ENCODE data around the gene HEMK1. TPM values are rescaled to one million over a fixed set of nuclear protein-coding genes. Genes with fewer than 3 reads are reported as not detected.

Gene HEMK1
- polyA plus RNA-seq, 2 of the 4 experiments (the other 2 are of a cell fraction), result 4.3 to 4.7 TPM

DNA sequence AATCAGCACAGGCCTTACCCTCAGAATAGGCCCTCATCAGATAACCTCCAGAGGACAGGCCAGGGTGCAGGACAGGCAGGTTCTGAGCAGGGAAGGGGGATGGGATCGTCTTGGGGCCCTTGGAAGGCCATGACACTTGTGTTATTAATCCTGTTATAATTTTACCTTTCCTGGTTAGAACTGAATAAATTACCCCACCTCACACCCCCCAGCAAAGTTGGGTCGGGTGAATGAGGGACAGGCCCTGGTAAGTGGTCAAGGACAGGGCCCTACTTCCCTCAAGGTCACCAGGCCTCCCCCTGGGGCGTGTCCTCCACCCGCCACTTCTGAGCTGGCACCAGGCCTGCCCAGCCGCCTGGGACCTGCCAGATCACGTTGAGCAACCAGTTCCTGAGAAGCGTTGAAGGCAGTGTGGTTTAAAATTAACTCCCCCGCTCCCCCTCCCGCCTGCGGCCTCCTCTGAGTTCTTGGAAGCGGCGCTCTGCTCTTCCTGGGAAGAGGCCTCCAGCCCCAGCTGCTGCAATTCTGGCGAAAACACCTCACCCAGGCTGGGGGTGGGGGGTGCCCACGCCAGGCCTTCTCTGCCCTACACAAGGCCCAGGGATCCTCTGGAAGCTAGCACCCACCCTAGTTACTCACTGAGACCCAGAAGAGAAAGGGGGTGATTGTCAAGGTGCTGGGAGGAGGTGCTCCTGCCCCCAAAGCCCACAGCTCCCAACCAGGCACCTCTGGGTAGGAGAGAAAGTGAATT, 31.7 kb downstream of the HEMK1 start:
- H3K9me3 ChIP-seq, result no peaks in the 10 kb centered on the region
- H3K4me3 ChIP-seq, result peak overlapping the region; percentile 30; the same call in 2 of the 3 replicates
- FAIRE-seq, result no peak
- peak overlapping the region; percentile 91 for H3K4me2 ChIP-seq
- H3K4me1 ChIP-seq, result peaks cover 41% of the 10 kb centered on the region
- CTCF ChIA-PET, result interaction anchor here (1.0 to 18.5 kb wide), 6 partner anchors 10 to 58 kb away, joined by 3 to 375 read pairs (median 6); partner anchors contain the start of genes C3orf18, CISH and HEMK1
- DNase-seq (ENCODE audit: low read depth in 1 of 2, low spot score in 1 of 2), result peak; percentile 81 to 89
- 0% methylated on average over 10 of the region's 14 CpGs for WGBS (ENCODE audit: missing lambda C conversion rate)
- ATAC-seq, result peak; percentile 85 to 91
- H3K27ac ChIP-seq, result peak overlapping the region; percentile 97 to 98
- POLR2A ChIA-PET, result interaction anchor here (0.7 to 1.8 kb wide), 4 partner anchors 11 to 32 kb away, joined by 3 to 8 read pairs (median 4); partner anchors contain the start of genes CISH and HEMK1
- no peak for TF ChIP-seq HOXA7 (CRISPR knock-in tag; IDR thresholded peaks at IDR 0.05)
- no peak for TF ChIP-seq NR3C1 (IDR thresholded peaks at IDR 0.05)
- TF ChIP-seq CHD2 (IDR thresholded peaks at IDR 0.05; ENCODE audit: low read length, partially characterized antibody), result no peak
- no peak for TF ChIP-seq HEYL (CRISPR knock-in tag; IDR thresholded peaks at IDR 0.05)
- no peak for TF ChIP-seq RNF2 (IDR thresholded peaks at IDR 0.05; ENCODE audit: borderline replicate concordance, low read depth)
- TF ChIP-seq ELK1 (IDR thresholded peaks at IDR 0.05; ENCODE audit: low read depth, low read length), result no peak
- no peak for TF ChIP-seq FOXS1 (CRISPR knock-in tag; IDR thresholded peaks at IDR 0.05)
- no peak for TF ChIP-seq BCL3 (IDR thresholded peaks at IDR 0.05)
- TF ChIP-seq, protein P1, sequence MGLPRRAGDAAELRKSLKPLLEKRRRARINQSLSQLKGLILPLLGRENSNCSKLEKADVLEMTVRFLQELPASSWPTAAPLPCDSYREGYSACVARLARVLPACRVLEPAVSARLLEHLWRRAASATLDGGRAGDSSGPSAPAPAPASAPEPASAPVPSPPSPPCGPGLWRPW (IDR thresholded peaks at IDR 0.05), result no peak
- no peak for TF ChIP-seq EHMT2 (IDR thresholded peaks at IDR 0.05; ENCODE audit: low read depth)
- TF ChIP-seq HOXB5 (CRISPR knock-in tag; IDR thresholded peaks at IDR 0.05), result no peak
- peak; percentile 67 to 84 for TF ChIP-seq CEBPB (IDR thresholded peaks at IDR 0.05)
- TF ChIP-seq RAD21 (conservative IDR thresholded peaks at IDR 0.05 in 1 of 2, IDR thresholded peaks at IDR 0.05 in 1 of 2), result 0 out of 5 replicates have a peak, but pooled peaks of 1 of the 2 experiments have one; percentile 14
- peak; percentile 29; the same call in 1 of the 2 replicates for TF ChIP-seq GATA3 (IDR thresholded peaks at IDR 0.05; ENCODE audit: borderline replicate concordance)
- TF ChIP-seq REST (IDR thresholded peaks at IDR 0.05), result no peak
- TF ChIP-seq ZFP36 (IDR thresholded peaks at IDR 0.05; ENCODE audit: borderline replicate concordance, partially characterized antibody), result no peak
- TF ChIP-seq CBX2 (IDR thresholded peaks at IDR 0.05; ENCODE audit: borderline replicate concordance, low read depth), result no peak
- TF ChIP-seq SMC3 (IDR thresholded peaks at IDR 0.05), result no peak
- no peak for TF ChIP-seq NFE2L2 (conservative IDR thresholded peaks at IDR 0.05; ENCODE audit: low read length)
- no peak for TF ChIP-seq SREBF2 (IDR thresholded peaks at IDR 0.05)
- TF ChIP-seq MAX (IDR thresholded peaks at IDR 0.05), result peak; percentile 75
- no peak for TF ChIP-seq JUNB (IDR thresholded peaks at IDR 0.05)
- no peak for TF ChIP-seq CHD4 (IDR thresholded peaks at IDR 0.05; ENCODE audit: borderline replicate concordance)
- no peak for TF ChIP-seq MYC (IDR thresholded peaks at IDR 0.05; ENCODE audit: borderline replicate concordance, low read length)
- no peak for TF ChIP-seq FOSB (CRISPR knock-in tag; IDR thresholded peaks at IDR 0.05)
- TF ChIP-seq JUN (IDR thresholded peaks at IDR 0.05), result peak in 1 of 2 experiments; percentile 45; a peak in 1 of 5 replicates
- TF ChIP-seq ZC3H11A (IDR thresholded peaks at IDR 0.05), result no peak
- TF ChIP-seq ZNF302 (CRISPR knock-in tag; IDR thresholded peaks at IDR 0.05), result no peak
- no peak for TF ChIP-seq RCOR1 (IDR thresholded peaks at IDR 0.05; ENCODE audit: low read depth, low read length)
- TF ChIP-seq PBX3 (IDR thresholded peaks at IDR 0.05), result no peak
- TF ChIP-seq USF2 (IDR thresholded peaks at IDR 0.05), result no peak
- TF ChIP-seq TP53 (CRISPR knock-in tag; IDR thresholded peaks at IDR 0.05), result no peak
- TF ChIP-seq CBX8 (IDR thresholded peaks at IDR 0.05), result no peak
